H1 (cell line): ENCODE results near the gene ANKRD11.

Experiments
- CEBPB ChIP-seq: IDR thresholded peaks from 2 replicates; pipeline ENCODE4 v1.6.1; 2012; ENCODE audit warnings: low read depth, low read length
- EGR1 ChIP-seq: IDR thresholded peaks from 2 replicates; pipeline ENCODE4 v1.6.1; 2011; ENCODE audit warnings: low read depth, low read length, borderline replicate concordance
- EP300 ChIP-seq, 2 experiments: IDR thresholded peaks; 1 replicate in 1 of 2; 2 replicates in 1 of 2; pipeline ENCODE4 v1.6.1; 2011 to 2012; ENCODE audit warnings: low read depth in 2 of 2, low read length in 2 of 2, mild to moderate bottlenecking in 2 of 2, borderline replicate concordance in 1 of 2, inconsistent platforms in 1 of 2, moderate library complexity in 1 of 2
- EZH2 ChIP-seq: fragments of 200-600 bp; sonication (generic); IDR thresholded peaks from 2 replicates; pipeline ENCODE4 v1.7.1; 2012; ENCODE audit warnings: low read depth, mild to moderate bottlenecking, moderate library complexity, low read length, inconsistent platforms; ENCODE audit not compliant: severe bottlenecking
- POLR2A ChIP-seq, 2 experiments: IDR thresholded peaks; 1 replicate in 1 of 2; 2 replicates in 1 of 2; pipeline ENCODE4 v1.6.1; 2011; ENCODE audit warnings: low read depth in 2 of 2, low read length in 2 of 2, mild to moderate bottlenecking in 2 of 2; ENCODE audit errors: control extremely low read depth in 1 of 2
- RBBP5 ChIP-seq: IDR thresholded peaks from 2 replicates; pipeline ENCODE4 v1.7.1; 2012; ENCODE audit warnings: low read depth, mild to moderate bottlenecking, inconsistent platforms, low read length, moderate library complexity, borderline replicate concordance
- SP1 ChIP-seq: IDR thresholded peaks from 2 replicates; pipeline ENCODE4 v1.6.1; 2011; ENCODE audit warnings: low read depth, low read length
- YY1 ChIP-seq: IDR thresholded peaks from 2 replicates; pipeline ENCODE4 v1.6.1; 2011; ENCODE audit warnings: low read depth, mild to moderate bottlenecking, low read length
- ZNF274 ChIP-seq: IDR thresholded peaks from 2 replicates; pipeline ENCODE4 v1.7.0; 2012; ENCODE audit warnings: low read length, borderline replicate concordance; ENCODE audit errors: extremely low read depth
- TF ChIP-seq, protein P1 (sequence below), 3 experiments: IDR thresholded peaks; 1 replicate in 2 of 3; 2 replicates in 1 of 3; pipeline versions ENCODE4 v1.5.1 to v1.6.1; 2011; ENCODE audit warnings: low read length in 3 of 3, mild to moderate bottlenecking in 3 of 3, inconsistent platforms in 2 of 3, low read depth in 1 of 3, moderate library complexity in 1 of 3; ENCODE audit not compliant: insufficient read depth in 1 of 3; ENCODE audit errors: control extremely low read depth in 1 of 3

DNA sequence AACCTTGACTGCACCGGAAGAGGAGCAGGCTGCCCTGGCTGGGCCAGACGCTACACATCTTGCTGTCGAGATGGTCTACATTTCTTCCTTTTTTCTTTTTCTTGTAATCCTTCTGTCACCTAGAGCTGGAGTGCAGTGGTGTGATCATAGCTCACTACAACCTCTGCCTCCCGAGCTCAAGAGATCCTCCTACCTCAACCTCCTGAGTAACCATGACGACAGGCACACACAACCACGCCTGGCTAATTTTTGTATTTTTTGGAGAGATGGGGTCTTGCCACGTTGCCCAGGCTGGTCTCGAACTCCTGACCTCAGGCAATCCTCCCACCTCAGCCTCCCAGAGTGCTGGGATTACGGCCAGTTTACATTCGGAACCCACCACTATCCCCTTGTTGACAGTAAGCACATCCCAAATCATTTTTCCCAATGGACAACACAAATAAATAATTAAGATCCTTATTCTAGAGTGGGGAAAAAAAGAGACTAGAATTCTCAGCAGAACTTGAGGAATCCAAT lies 79.0 kb downstream of the ANKRD11 start:
- no peak for TF ChIP-seq EZH2
- TF ChIP-seq EP300 (IDR thresholded peaks at IDR 0.05; ENCODE audit: borderline replicate concordance in 1 of 2, low read depth in 2 of 2, low read length in 2 of 2): no peak
- TF ChIP-seq, protein P1, sequence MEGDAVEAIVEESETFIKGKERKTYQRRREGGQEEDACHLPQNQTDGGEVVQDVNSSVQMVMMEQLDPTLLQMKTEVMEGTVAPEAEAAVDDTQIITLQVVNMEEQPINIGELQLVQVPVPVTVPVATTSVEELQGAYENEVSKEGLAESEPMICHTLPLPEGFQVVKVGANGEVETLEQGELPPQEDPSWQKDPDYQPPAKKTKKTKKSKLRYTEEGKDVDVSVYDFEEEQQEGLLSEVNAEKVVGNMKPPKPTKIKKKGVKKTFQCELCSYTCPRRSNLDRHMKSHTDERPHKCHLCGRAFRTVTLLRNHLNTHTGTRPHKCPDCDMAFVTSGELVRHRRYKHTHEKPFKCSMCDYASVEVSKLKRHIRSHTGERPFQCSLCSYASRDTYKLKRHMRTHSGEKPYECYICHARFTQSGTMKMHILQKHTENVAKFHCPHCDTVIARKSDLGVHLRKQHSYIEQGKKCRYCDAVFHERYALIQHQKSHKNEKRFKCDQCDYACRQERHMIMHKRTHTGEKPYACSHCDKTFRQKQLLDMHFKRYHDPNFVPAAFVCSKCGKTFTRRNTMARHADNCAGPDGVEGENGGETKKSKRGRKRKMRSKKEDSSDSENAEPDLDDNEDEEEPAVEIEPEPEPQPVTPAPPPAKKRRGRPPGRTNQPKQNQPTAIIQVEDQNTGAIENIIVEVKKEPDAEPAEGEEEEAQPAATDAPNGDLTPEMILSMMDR (IDR thresholded peaks at IDR 0.05; ENCODE audit: control extremely low read depth in 1 of 3, insufficient read depth in 1 of 3, low read depth in 1 of 3, low read length in 3 of 3): no peak
- TF ChIP-seq SP1: no peak
- no peak for TF ChIP-seq ZNF274
- no peak for TF ChIP-seq YY1
- no peak for TF ChIP-seq RBBP5
- TF ChIP-seq POLR2A (IDR thresholded peaks at IDR 0.05; ENCODE audit: control extremely low read depth in 1 of 2, low read depth in 2 of 2, low read length in 2 of 2): no peak
- no peak for TF ChIP-seq CEBPB
- TF ChIP-seq EGR1: no peak
